EL (cell line): ENCODE data around the gene PIP5K1B.

Experiments
- DNase-seq: peaks from one replicate; pipeline ENCODE4 v3.0.0-alpha.2; 2016

PIP5K1B gene

GRCh38 chr9:68923480-68923879 lies 218.4 kb downstream of the PIP5K1B start:
- DNase-seq, result no peak

- DNase-seq, result no peak
Measured at GRCh38 chr9:68925175-68925574, 220.1 kb downstream of the PIP5K1B start.

- DNase-seq, result no peak
Measured at GRCh38 chr9:68927165-68927564, 222.1 kb downstream of the PIP5K1B start.

GRCh38 chr9:68931821-68932220 lies 226.8 kb downstream of the PIP5K1B start:
- DNase-seq, result no peak

GRCh38 chr9:68932458-68932857 lies 227.4 kb downstream of the PIP5K1B start:
- no peak for DNase-seq

GRCh38 chr9:68933434-68934328 lies 228.6 kb downstream of the PIP5K1B start:
- no peak for DNase-seq

- no peak for DNase-seq
Measured at GRCh38 chr9:68934329-68934644, 229.2 kb downstream of the PIP5K1B start.

GRCh38 chr9:68940573-68940972 lies 235.5 kb downstream of the PIP5K1B start:
- no peak for DNase-seq

GRCh38 chr9:68941780-68942459 lies 236.9 kb downstream of the PIP5K1B start:
- DNase-seq, result no peak

- no peak for DNase-seq
Measured at GRCh38 chr9:68942790-68943189, 237.8 kb downstream of the PIP5K1B start.

GRCh38 chr9:68947015-68947414 lies 242.0 kb downstream of the PIP5K1B start:
- DNase-seq, result no peak

GRCh38 chr9:68947842-68948569 lies 243.0 kb downstream of the PIP5K1B start:
- DNase-seq, result no peak

- peak; percentile 1 for DNase-seq
Measured at GRCh38 chr9:68949271-68950000, 244.4 kb downstream of the PIP5K1B start.

GRCh38 chr9:68950188-68950587 lies 245.1 kb downstream of the PIP5K1B start:
- DNase-seq, result no peak

- DNase-seq, result no peak
Measured at GRCh38 chr9:68950689-68951088, 245.6 kb downstream of the PIP5K1B start.

- no peak for DNase-seq
Measured at GRCh38 chr9:68951879-68952659, 247.0 kb downstream of the PIP5K1B start.

- DNase-seq, result no peak
Measured at GRCh38 chr9:68953771-68954170, 248.7 kb downstream of the PIP5K1B start.

- DNase-seq, result no peak
Measured at GRCh38 chr9:68955330-68955729, 250.3 kb downstream of the PIP5K1B start.

- DNase-seq, result no peak
Measured at GRCh38 chr9:68957479-68957878, 252.4 kb downstream of the PIP5K1B start.

GRCh38 chr9:68961587-68961986 lies 256.5 kb downstream of the PIP5K1B start:
- no peak for DNase-seq

- no peak for DNase-seq
Measured at GRCh38 chr9:68963416-68963815, 258.4 kb downstream of the PIP5K1B start.

- DNase-seq, result no peak
Measured at GRCh38 chr9:68964102-68964541, 259.1 kb downstream of the PIP5K1B start.
